OCI-LY1 (cell line): Measurements from ENCODE around the gene WFDC12.

Experiments used
- H2AFZ ChIP-seq: fragments of 200-600 bp; sonication (generic), shearing (Covaris generic); 2 replicates; pipeline ENCODE4 v1.6.0; 2014; ENCODE audit warnings: antibody characterized with exemption, mild to moderate bottlenecking, low read length
- H3F3A ChIP-seq: fragments of 200-600 bp; sonication (generic), shearing (Covaris generic); 2 replicates; pipeline ENCODE4 v1.6.0; 2014; ENCODE audit warnings: mild to moderate bottlenecking, antibody characterized with exemption, low read length, moderate library complexity; ENCODE audit not compliant: insufficient read depth
- H3K27ac ChIP-seq: fragments of 200-600 bp; sonication (generic); 2 replicates; pipeline ENCODE4 v1.5.1; 2014; ENCODE audit warnings: low read length, mixed run types, mild to moderate bottlenecking, low read depth; ENCODE audit not compliant: poor library complexity, severe bottlenecking
- H3K27me3 ChIP-seq: fragments of 200-600 bp; sonication (generic); 2 replicates; pipeline ENCODE4 v1.6.0; 2014; ENCODE audit warnings: antibody characterized with exemption, mild to moderate bottlenecking, low read length, moderate library complexity; ENCODE audit not compliant: insufficient read depth
- H3K36me3 ChIP-seq: fragments of 200-600 bp; sonication (generic); 2 replicates; pipeline ENCODE4 v1.6.1; 2014; ENCODE audit warnings: mild to moderate bottlenecking, antibody characterized with exemption, low read length, moderate library complexity, mixed read lengths; ENCODE audit not compliant: insufficient read depth
- H3K4me1 ChIP-seq: fragments of 200-600 bp; sonication (generic); 2 replicates; pipeline ENCODE4 v1.5.1; 2014; ENCODE audit warnings: mild to moderate bottlenecking, low read length, moderate library complexity; ENCODE audit not compliant: insufficient read depth, severe bottlenecking
- H3K4me2 ChIP-seq: fragments of 200-600 bp; sonication (generic), shearing (Covaris generic); 2 replicates; pipeline ENCODE4 v1.6.1; 2014; ENCODE audit warnings: low read length
- H3K4me3 ChIP-seq: fragments of 200-600 bp; sonication (generic); 2 replicates; pipeline ENCODE4 v1.5.1; 2014; ENCODE audit warnings: low read length, low read depth, mild to moderate bottlenecking, mixed read lengths; ENCODE audit not compliant: poor library complexity, severe bottlenecking
- H3K79me2 ChIP-seq: fragments of 200-600 bp; shearing (Covaris generic); 2 replicates; pipeline ENCODE4 v1.6.1; 2016; ENCODE audit warnings: mixed run types, low read length, mixed read lengths; ENCODE audit not compliant: insufficient read depth
- H3K9ac ChIP-seq: fragments of 200-600 bp; sonication (generic), shearing (Covaris generic); 2 replicates; pipeline ENCODE4 v1.6.1; 2014; ENCODE audit warnings: mild to moderate bottlenecking, low read length, mixed read lengths
- H3K9me2 ChIP-seq: fragments of 200-600 bp; sonication (generic), shearing (Covaris generic); 2 replicates; pipeline ENCODE4 v1.6.1; 2014; ENCODE audit warnings: low read depth, mild to moderate bottlenecking, low read length, mixed read lengths
- H3K9me3 ChIP-seq: fragments of 200-600 bp; shearing (Covaris generic); 2 replicates; pipeline ENCODE4 v1.6.1; 2014; ENCODE audit warnings: low read length, mixed read lengths
- H4K20me1 ChIP-seq: fragments of 200-600 bp; sonication (generic), shearing (Covaris generic); 2 replicates; pipeline ENCODE4 v1.6.0; 2016; ENCODE audit warnings: mild to moderate bottlenecking, low read length; ENCODE audit not compliant: insufficient read depth
- CTCF ChIP-seq: fragments of 200-600 bp; sonication (generic), shearing (Covaris generic); IDR thresholded peaks from 2 replicates; pipeline ENCODE4 v1.5.1; 2017; ENCODE audit warnings: mild to moderate bottlenecking, antibody characterized with exemption, low read length, moderate library complexity, mixed read lengths
- EZH2 ChIP-seq: fragments of 200-600 bp; sonication (generic), shearing (Covaris generic); IDR thresholded peaks from 2 replicates; pipeline ENCODE4 v1.8.0; 2017; ENCODE audit warnings: borderline replicate concordance, mixed run types, mild to moderate bottlenecking, antibody characterized with exemption, low read length, moderate library complexity, mixed read lengths

Gene WFDC12

GRCh38 chr20:45082468-45082867, 41.8 kb downstream of the WFDC12 start:
- no peaks in the 10 kb centered on the region for H4K20me1 ChIP-seq
- no peak overlapping the region for H3K9ac ChIP-seq
- no peaks in the 10 kb centered on the region for H3K9me2 ChIP-seq
- H3F3A ChIP-seq: no peaks in the 10 kb centered on the region
- 0 out of 2 replicates have a peak, but pooled peaks cover 3% of the 10 kb centered on the region for H3K9me3 ChIP-seq
- no peaks in the 10 kb centered on the region for H3K27me3 ChIP-seq
- H3K36me3 ChIP-seq: peaks cover 67% of the 10 kb centered on the region
- TF ChIP-seq CTCF (no peak), EZH2 (no peak)
- H3K4me3 ChIP-seq: no peak overlapping the region
- H3K4me2 ChIP-seq: no peak overlapping the region
- H2AFZ ChIP-seq: no peak overlapping the region
- no peak overlapping the region for H3K27ac ChIP-seq
- H3K4me1 ChIP-seq: no peaks in the 10 kb centered on the region
- H3K79me2 ChIP-seq: no peaks in the 10 kb centered on the region

DNA sequence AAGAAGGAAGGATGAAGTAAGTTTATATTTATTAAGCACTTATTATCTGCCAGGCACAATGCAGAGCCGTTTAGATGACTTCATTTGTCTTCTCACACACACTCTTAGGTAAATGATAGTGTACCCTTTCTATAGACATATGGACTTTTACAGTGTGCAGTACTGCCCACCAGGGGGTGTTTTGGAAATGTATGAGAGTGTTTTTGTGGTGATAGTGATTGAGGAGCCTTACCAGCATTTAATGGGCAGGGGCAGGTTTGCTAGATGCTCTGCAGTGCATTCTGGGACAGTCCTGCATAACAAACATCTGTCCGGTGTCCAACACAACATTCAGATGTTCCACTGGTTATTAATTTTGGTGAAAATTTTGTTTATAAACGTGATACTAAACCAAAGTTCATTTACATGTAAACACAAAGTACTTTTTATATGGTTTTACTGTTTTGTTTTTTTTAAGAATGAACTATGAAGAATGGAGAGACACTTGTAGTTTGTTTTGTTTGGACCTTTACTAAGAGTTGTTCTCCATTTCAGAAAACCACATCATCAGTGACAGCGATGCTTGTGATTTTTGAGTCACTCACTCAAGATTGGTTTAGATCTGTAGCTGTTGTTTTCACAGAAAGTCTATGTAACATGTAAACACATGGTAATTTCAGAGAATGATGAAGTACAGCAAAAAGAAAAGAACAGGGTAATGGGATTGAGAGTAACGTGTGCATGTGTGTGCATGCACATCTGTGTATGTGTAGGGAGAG, 43.2 kb downstream of the WFDC12 start:
- Histone ChIP-seq H3K4me2 (no peak overlapping the region), H3K79me2 (no peaks in the 10 kb centered on the region), H3K9ac (no peak overlapping the region), H3K4me3 (no peak overlapping the region), H3K9me2 (no peaks in the 10 kb centered on the region), H3K36me3 (peaks cover 80% of the 10 kb centered on the region), H3K27me3 (no peaks in the 10 kb centered on the region), H4K20me1 (no peaks in the 10 kb centered on the region), H3K9me3 (0 out of 2 replicates have a peak, but pooled peaks cover 3% of the 10 kb centered on the region), H3K4me1 (no peaks in the 10 kb centered on the region), H2AFZ (no peak overlapping the region), H3K27ac (no peak overlapping the region), H3F3A (no peaks in the 10 kb centered on the region)
- TF ChIP-seq CTCF (peak; percentile 35), EZH2 (no peak)

GRCh38 chr20:45077559-45077958, 46.7 kb downstream of the WFDC12 start:
- Histone ChIP-seq H3K4me3 (no peak overlapping the region), H3F3A (no peaks in the 10 kb centered on the region), H3K27me3 (no peaks in the 10 kb centered on the region), H3K4me1 (no peaks in the 10 kb centered on the region), H2AFZ (no peak overlapping the region), H3K9me3 (0 out of 2 replicates have a peak, but pooled peaks cover 2% of the 10 kb centered on the region), H3K36me3 (peaks cover 96% of the 10 kb centered on the region), H3K4me2 (no peak overlapping the region), H3K9ac (no peak overlapping the region), H3K27ac (no peak overlapping the region), H4K20me1 (no peaks in the 10 kb centered on the region), H3K79me2 (no peaks in the 10 kb centered on the region), H3K9me2 (no peaks in the 10 kb centered on the region)
- TF ChIP-seq CTCF (no peak), EZH2 (no peak)
